ENCODE measurements around the gene RARG.
"Not testable (repeated sequence)": the region's sequence is repeated elsewhere in the genome, so short reads cannot be mapped to it uniquely, and the experiment has no call there.

RARG gene

GRCh38 chr12:53190108-53190729 lies 41.8 kb downstream of the RARG start:
- DNase-seq (ENCODE audit: low spot score): no peak

- DNase-seq (ENCODE audit: low spot score): no peak
These were observed 44.7 kb downstream of the RARG start for GRCh38 chr12:53187145-53187899.

GRCh38 chr12:53186745-53187144 lies 45.3 kb downstream of the RARG start:
- no peak for DNase-seq (ENCODE audit: low spot score)

- no peak for DNase-seq (ENCODE audit: low spot score)
These were observed 46.3 kb downstream of the RARG start for GRCh38 chr12:53185582-53186153.

GRCh38 chr12:53184828-53185227 lies 47.2 kb downstream of the RARG start:
- DNase-seq (ENCODE audit: low spot score): no peak

- no peak for DNase-seq (ENCODE audit: low spot score)
These were observed 49.1 kb downstream of the RARG start for GRCh38 chr12:53182903-53183302.

GRCh38 chr12:53181935-53182334 lies 50.1 kb downstream of the RARG start:
- no peak for DNase-seq (ENCODE audit: low spot score)

GRCh38 chr12:53180931-53181645 lies 50.9 kb downstream of the RARG start:
- DNase-seq (ENCODE audit: low spot score): peak; percentile 40

GRCh38 chr12:53180220-53180930 lies 51.6 kb downstream of the RARG start, which contains the start of the genes CSAD and ZNF740:
Gene CSAD (minus strand): TSS chr12:53180925. CDS start chr12:53173470, 7,455 bp downstream.
Gene ZNF740 (plus strand): TSS chr12:53180722. CDS start chr12:53181984, 1,262 bp downstream.
- DNase-seq (ENCODE audit: low spot score): peak; percentile 92

- no peak for DNase-seq (ENCODE audit: low spot score)
These were observed 52.3 kb downstream of the RARG start for GRCh38 chr12:53179687-53180219.

GRCh38 chr12:53178803-53179202 lies 53.2 kb downstream of the RARG start:
- DNase-seq (ENCODE audit: low spot score): not testable (repeated sequence)

GRCh38 chr12:53177447-53177846 lies 54.6 kb downstream of the RARG start:
- not testable (repeated sequence) for DNase-seq (ENCODE audit: low spot score)

- no peak for DNase-seq (ENCODE audit: low spot score)
These were observed 55.3 kb downstream of the RARG start for GRCh38 chr12:53176750-53177149.

GRCh38 chr12:53174881-53175491 lies 57.0 kb downstream of the RARG start:
- DNase-seq (ENCODE audit: low spot score): peak; percentile 51

GRCh38 chr12:53173085-53173715 lies 58.8 kb downstream of the RARG start:
- no peak for DNase-seq (ENCODE audit: low spot score)

- DNase-seq (ENCODE audit: low spot score): no peak
These were observed 59.7 kb downstream of the RARG start for GRCh38 chr12:53172352-53172751.

- DNase-seq (ENCODE audit: low spot score): no peak
These were observed 60.2 kb downstream of the RARG start for GRCh38 chr12:53171725-53172329.

GRCh38 chr12:53170876-53171724 lies 60.9 kb downstream of the RARG start:
- no peak for DNase-seq (ENCODE audit: low spot score)

GRCh38 chr12:53170215-53170614 lies 61.8 kb downstream of the RARG start:
- DNase-seq (ENCODE audit: low spot score): no peak

Measured in kidney capillary endothelial cell (primary cell).